GM19240 (cell line): ENCODE measurements around the gene ANKRD28.

ENCODE experiments used
- DNase-seq: peaks from one replicate; pipeline ENCODE4 v3.0.0; 2011; ENCODE audit warnings: low spot score; ENCODE audit not compliant: insufficient read length

ANKRD28 gene

GRCh38 chr3:15724446-15724845 lies 73.3 kb downstream of the ANKRD28 start:
- DNase-seq: no peak

- no peak for DNase-seq
These were observed 74.2 kb downstream of the ANKRD28 start for GRCh38 chr3:15723624-15723884.

- no peak for DNase-seq
These were observed 74.7 kb downstream of the ANKRD28 start for GRCh38 chr3:15722877-15723623.

GRCh38 chr3:15716178-15716577 lies 81.6 kb downstream of the ANKRD28 start:
- DNase-seq: no peak

GRCh38 chr3:15714448-15714847 lies 83.3 kb downstream of the ANKRD28 start:
- no peak for DNase-seq

- DNase-seq: no peak
These were observed 84.4 kb downstream of the ANKRD28 start for GRCh38 chr3:15713364-15713763.

- no peak for DNase-seq
These were observed 86.5 kb downstream of the ANKRD28 start for GRCh38 chr3:15711281-15711680.

GRCh38 chr3:15708882-15709677 lies 88.7 kb downstream of the ANKRD28 start:
- DNase-seq: no peak

- DNase-seq: no peak
These were observed 90.0 kb downstream of the ANKRD28 start for GRCh38 chr3:15707779-15708178.

GRCh38 chr3:15703346-15703745 lies 94.4 kb downstream of the ANKRD28 start:
- DNase-seq: no peak

GRCh38 chr3:15694628-15695027 lies 103.2 kb downstream of the ANKRD28 start:
- no peak for DNase-seq

GRCh38 chr3:15693355-15693754 lies 104.4 kb downstream of the ANKRD28 start:
- no peak for DNase-seq

GRCh38 chr3:15690748-15691147 lies 107.0 kb downstream of the ANKRD28 start:
- no peak for DNase-seq

- DNase-seq: no peak
These were observed 107.5 kb downstream of the ANKRD28 start for GRCh38 chr3:15690230-15690629.

- DNase-seq: no peak
These were observed 111.9 kb downstream of the ANKRD28 start for GRCh38 chr3:15685927-15686326.

GRCh38 chr3:15683253-15683652 lies 114.5 kb downstream of the ANKRD28 start:
- no peak for DNase-seq

- no peak for DNase-seq
These were observed 115.1 kb downstream of the ANKRD28 start for GRCh38 chr3:15682561-15683185.

GRCh38 chr3:15681668-15682067 lies 116.1 kb downstream of the ANKRD28 start:
- no peak for DNase-seq

GRCh38 chr3:15679306-15679705 lies 118.5 kb downstream of the ANKRD28 start:
- DNase-seq: no peak

GRCh38 chr3:15676259-15676658 lies 121.5 kb downstream of the ANKRD28 start:
- no peak for DNase-seq

GRCh38 chr3:15673536-15673935 lies 124.2 kb downstream of the ANKRD28 start:
- DNase-seq: no peak

- no peak for DNase-seq
These were observed 130.3 kb downstream of the ANKRD28 start for GRCh38 chr3:15667484-15667883.

GRCh38 chr3:15666277-15666676 lies 131.5 kb downstream of the ANKRD28 start:
- no peak for DNase-seq
